Activated effector memory CD4-positive, alpha-beta T cell treated with Interleukin-2 at 50 U/mL for 16 hours (primary cell): ENCODE results near the gene RNASE11.
"Not testable (repeated sequence)": the region's sequence is repeated elsewhere in the genome, so short reads cannot be mapped to it uniquely, and the experiment has no call there.

ENCODE experiments used
- DNase-seq: peaks from one replicate; pipeline ENCODE4 v3.0.0-alpha.2; 2020

The RNASE11 gene

GRCh38 chr14:20587489-20588154 is at the start of gene RNASE11:
Gene RNASE11, minus strand, starts transcription at chr14:20588001.
- no peak for DNase-seq

DNA sequence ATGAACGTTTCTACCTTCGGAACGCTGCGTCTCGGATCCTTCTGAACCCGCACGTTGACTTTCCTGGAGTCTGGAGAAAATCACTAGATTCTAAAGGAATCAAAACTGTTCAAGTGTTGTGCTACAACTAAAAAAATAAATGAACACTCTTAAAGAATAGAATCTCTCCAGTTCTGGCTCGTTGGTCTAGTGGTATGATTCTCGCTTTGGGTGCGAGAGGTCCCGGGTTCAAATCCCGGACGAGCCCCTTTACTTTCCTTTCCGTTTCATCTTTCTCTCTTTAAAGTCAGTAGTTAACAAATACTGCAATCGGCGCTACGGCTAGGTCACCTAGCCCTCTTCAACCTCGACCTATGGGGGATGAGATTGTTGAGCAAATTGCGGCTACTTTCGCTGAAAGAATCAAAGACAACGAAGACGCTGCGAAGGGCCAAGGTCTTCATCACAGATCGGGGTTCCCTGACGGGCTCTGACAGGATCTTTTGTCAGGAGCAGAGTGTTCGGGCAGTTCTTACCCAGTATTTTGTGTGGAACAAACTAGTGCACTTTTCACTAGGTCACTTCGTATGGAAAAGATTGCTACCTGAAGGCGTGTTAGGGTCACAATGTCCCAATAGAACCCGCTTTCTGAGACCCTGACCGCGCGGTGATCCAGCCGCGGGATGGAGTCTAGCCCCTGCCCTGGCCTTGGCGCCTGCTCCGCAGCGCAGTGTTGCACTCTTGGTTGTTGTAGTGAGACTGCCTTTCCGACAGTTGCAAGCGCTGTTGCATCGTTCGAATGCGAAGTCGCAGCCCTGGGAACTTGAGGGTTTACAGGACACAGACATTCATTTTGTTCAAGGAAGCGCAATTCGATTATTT is 45.3 kb upstream of the RNASE11 start:
- no peak for DNase-seq

GRCh38 chr14:20632448-20632830 is 44.6 kb upstream of the RNASE11 start:
- no peak for DNase-seq

- DNase-seq, result no peak
Observed at GRCh38 chr14:20631880-20632389, 44.1 kb upstream of the RNASE11 start.

DNA sequence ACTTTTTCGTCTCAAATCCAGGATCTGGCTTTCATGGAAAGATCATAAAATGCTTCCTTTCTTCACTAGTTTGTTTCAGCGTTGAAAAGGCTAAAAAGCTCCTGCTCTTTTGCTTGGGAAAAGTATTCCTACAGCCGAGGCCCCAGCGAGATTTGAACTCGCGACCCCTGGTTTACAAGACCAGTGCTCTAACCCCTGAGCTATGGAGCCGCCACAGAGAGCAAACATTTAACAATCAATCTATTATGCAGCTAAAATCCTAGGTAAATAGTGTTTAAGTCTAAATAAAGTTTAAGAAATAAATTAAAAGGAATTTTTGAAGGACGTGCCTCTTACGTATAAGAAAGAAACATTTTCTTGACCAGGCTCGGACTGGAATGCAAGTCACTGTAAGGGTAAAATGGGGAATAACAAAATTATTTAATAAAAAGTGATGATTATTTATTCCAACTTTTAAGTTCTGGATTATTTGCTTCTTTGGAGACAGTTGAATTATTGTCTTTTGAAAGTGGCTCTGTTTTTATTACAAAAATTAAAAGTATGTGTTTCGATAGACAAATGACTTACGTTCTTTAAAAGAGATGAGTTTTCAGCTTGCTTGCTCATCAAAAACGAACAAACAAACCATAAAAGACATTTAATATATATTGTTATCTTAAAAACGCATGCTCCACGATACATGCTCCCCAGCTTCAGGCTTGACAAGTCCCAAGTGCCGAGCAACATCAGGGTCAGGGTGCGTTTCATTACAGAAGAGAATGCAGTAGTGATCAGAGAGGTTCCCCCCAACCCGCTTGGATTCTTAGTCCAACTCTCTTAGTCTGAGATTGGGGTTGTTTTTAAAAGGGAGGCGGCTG is 43.5 kb upstream of the RNASE11 start:
- no peak for DNase-seq

GRCh38 chr14:20630340-20631022 is 42.7 kb upstream of the RNASE11 start:
- DNase-seq, result no peak

DNA sequence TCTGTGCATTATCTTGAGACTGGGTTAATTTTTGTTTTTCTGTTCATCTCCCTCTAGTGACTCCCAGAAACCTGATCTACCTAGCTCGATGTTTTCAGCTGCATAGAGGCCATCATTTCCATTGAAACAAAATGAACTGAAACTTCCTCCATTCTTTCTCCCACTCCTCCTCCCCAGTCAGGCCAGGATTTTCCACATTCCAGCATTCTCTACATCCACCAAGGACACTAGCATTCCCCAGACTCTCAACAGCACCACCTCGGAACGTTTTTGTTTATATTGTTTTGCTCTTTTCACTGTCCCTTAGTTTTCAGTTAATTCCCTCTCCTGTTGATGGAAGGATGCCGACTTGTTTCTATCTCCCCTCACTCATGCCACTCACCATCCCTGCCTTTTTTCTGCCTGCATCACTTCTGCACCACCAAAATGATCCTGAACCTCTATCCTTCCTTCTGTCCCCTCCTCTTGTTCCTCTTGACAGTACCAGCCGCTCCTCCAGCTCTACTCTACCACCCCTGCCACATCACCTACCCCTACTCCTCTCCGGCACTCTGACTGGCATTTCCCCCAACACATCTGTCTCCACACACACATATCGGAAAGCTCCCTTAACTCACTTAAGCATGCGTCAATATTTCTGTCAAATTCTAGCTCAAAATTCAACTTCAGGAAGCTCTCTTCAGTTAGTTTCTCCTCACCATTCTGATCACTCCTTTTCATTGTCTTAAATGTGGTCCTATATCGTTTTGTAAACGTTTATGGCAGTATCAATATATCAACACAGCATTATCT is 40.5 kb upstream of the RNASE11 start:
- no peak for DNase-seq

- no peak for DNase-seq
Observed at GRCh38 chr14:20627346-20628027, 39.7 kb upstream of the RNASE11 start.

DNA sequence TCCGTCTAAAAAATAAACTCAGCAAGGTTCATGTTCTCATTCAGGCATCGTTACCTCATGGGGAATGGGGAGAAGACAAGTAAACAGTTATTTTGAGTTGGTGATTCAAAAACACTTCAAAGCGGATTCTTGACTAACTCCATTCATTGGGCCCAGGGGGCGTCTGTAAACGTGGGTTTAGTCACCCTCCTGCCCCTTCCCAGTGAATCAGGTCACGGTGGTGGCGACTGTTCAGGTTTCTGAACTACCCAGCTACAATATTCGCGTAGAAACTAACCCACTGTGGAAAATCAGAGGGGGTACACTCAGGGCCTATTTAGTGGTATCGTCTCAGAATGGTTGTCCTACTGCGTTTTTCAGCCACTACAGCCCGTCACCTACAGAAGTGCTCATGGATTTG is 38.5 kb upstream of the RNASE11 start:
- no peak for DNase-seq

DNA sequence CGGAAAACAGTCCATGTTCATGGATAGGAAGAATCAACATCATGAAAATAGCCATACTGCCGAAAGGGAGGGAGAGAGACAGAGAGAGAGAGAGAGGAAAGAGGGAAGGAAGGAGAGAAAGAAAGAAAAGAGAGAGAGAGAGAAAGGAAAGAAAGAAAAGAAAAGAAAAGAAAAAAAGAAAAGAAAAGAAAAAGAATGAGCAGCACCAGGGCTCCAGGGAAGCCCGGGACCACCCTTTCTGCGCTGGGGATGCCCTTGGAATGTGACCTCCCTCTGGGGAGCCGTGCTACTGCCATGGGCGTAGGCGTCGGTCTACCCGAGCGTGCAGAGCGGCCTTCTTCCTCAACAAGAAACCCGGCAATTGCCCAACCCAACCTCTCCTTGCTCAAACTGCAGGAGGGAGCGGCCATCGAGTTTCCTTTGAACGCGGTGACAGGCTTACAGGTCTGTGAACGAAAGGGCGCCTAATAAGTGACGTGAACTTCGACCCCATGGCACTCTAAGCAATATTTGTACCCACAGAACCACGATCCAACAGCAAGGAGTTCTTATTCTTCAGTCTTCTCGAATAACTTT is 36.8 kb upstream of the RNASE11 start:
- DNase-seq, result peak; percentile 40

DNA sequence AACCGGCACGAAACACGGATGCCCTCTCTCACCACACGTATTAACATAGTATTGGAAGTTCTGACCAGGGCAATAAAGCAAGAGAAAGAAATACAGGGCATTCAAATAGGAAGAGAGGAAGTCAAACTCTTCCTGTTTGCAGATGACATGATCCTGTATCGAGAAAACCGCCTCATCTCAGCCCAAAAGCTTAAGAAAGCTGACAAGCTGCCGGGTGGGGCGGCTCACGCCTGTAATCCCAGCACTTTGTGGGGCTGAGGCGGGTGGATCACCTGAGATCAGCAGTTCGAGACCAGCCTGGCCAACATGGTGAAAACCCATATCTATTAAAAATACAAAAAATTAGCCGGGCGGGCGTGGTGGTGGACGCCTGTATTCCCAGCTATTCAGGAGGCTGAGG is 36.0 kb upstream of the RNASE11 start:
- no peak for DNase-seq

DNA sequence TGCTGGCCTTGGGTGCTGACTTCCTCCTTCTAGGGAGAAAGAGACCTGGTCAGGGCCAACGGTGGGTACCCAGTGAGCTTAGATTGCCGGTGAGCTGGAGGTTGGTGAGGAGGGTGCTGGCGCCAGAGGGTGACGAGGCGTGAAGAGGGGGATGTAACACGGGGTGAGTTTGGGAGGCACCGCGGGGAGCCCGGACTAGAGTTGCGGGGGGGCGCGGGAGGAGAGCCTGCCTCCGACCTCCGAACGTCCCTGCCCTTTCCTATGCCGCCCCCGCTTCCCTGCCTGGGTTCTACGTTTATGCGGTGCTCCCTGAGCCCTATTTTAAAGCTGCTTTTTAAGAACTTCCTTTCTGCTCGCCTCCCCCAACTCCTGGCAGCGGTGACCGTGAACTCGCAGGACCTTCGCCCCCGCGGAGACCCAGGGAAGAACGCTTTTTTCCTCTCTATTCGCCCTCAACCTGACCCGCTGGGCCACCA is 35.1 kb upstream of the RNASE11 start:
- no peak for DNase-seq

- DNase-seq, result no peak
Observed at GRCh38 chr14:20620798-20621478, 33.1 kb upstream of the RNASE11 start.

- not testable (repeated sequence) for DNase-seq
Observed at GRCh38 chr14:20619688-20620087, 31.9 kb upstream of the RNASE11 start.

DNA sequence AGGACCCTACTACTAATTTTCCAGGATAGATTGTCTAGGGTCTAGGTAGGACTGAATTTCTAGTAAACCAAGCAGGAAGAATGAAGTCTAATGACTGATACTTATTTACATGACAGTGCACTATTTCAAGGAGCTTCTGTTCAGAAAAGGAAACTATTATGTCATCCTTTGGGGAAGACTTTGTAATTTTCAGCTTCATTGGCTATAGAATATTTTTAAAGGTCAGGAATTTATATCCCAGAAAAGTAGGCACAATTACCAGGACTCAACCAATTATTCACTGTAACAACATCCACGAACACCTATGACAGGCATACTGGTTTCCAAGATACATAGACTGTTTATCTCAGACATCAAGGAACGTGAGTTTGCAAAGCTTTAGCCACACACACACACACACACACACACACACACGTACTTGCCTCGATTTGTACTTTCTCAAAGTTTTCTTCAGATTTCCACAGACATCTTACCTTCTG is 30.5 kb upstream of the RNASE11 start:
- DNase-seq, result no peak

- no peak for DNase-seq
Observed at GRCh38 chr14:20617138-20618003, 29.6 kb upstream of the RNASE11 start.

DNA sequence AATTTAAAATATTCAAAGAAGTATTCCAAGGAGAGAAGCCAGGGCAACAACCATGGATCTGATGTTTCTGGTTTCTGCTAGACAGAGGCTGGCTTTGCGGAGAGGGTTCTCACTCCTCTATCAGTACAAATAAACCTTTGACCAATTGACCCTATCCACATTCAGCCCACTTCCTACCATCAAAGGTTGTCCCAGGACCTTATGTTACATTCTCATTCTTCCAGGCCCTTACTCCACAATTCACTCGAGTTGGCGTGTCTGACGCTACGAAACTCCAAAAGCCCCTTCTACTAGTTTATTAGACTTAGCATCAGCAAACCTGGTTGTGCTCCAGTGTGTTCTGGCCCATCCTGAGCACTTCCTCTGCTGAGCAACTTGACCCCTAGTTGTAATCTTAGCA is 28.2 kb upstream of the RNASE11 start:
- DNase-seq, result no peak

DNA sequence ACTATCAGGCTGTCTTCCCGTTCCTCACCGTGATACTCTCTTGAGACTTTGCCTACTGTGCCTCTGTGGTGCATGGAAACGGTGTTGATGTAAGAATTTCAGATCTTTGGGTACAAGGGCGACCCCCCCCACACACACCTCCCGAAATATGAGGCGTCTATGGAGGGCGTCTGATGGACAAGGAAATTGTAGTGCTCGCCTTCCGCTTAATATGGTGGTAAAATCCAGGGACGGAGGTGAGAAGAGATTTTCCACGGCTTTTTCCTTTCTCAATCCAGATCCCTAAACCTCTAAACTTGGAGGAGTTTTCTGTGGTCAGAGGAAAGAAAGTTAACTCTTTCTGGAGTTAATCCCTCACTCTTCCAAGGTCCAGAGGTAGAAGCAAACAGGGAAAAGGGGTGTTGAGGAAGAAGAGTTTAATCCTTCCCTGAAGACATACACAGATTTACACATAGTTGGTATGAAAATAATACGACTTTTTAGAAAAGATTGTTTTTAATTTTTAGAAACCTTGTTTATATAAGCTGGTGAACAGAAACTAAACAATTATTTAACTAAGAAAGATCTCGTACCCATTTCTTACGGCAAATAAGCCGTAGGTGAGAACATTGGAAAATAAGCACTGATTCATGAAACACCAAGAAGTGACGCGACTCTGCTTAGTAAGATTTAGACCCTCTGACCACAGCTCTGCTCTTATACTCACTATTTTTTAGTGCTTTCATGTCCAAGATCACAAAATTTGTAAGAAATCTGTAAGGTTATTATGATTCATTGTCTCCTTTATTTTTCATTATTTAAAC is 26.4 kb upstream of the RNASE11 start:
- no peak for DNase-seq
